ENCODE measurements around the gene BOD1L1.

The BOD1L1 gene

DNA sequence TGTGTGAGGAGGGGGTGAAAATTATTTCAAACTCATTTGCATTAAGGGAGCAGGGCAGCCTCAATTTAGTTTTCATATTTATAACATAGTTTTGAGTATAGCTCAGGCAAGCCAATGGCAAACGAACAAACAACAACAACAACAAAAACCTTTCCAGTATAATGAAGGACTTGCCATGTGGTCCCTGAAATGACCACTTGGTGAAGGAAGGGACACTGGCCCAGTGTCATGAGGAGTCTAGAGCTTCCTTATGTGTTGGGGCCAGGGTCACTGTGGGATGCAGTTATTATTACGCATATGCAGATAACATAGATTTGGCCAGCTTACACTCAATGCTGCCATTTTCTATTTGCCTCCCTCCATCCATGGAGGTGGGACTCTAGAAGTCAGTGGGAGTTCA lies 106.5 kb downstream of the BOD1L1 start:
- no peak for DNase-seq (ENCODE audit: low read depth)
- TF ChIP-seq, protein P1, sequence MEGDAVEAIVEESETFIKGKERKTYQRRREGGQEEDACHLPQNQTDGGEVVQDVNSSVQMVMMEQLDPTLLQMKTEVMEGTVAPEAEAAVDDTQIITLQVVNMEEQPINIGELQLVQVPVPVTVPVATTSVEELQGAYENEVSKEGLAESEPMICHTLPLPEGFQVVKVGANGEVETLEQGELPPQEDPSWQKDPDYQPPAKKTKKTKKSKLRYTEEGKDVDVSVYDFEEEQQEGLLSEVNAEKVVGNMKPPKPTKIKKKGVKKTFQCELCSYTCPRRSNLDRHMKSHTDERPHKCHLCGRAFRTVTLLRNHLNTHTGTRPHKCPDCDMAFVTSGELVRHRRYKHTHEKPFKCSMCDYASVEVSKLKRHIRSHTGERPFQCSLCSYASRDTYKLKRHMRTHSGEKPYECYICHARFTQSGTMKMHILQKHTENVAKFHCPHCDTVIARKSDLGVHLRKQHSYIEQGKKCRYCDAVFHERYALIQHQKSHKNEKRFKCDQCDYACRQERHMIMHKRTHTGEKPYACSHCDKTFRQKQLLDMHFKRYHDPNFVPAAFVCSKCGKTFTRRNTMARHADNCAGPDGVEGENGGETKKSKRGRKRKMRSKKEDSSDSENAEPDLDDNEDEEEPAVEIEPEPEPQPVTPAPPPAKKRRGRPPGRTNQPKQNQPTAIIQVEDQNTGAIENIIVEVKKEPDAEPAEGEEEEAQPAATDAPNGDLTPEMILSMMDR (conservative IDR thresholded peaks at IDR 0.05; ENCODE audit: control insufficient read depth, insufficient read depth, low read depth, low read length) = no peak
- H3K4me3 ChIP-seq (ENCODE audit: control insufficient read depth, low read depth, low read length) = no peak overlapping the region
